Keratinocyte (primary cell): ENCODE measurements around the gene RFTN1. TPM values are rescaled to one million over a fixed set of nuclear protein-coding genes. Genes with fewer than 3 reads are reported as not detected.

Experiments used
- DNase-seq: peaks from one replicate; pipeline ENCODE4 v3.0.0-alpha.2; 2011; ENCODE audit warnings: low read depth, missing footprints, low spot score
- FAIRE-seq: peaks from 2 replicates; lab custom pipeline; 2011; peaks lifted over from hg19 to GRCh38; lab: Jason Lieb, UNC
- H2AFZ ChIP-seq: 2 replicates; pipeline ENCODE4 v1.6.0; 2012; ENCODE audit warnings: low read length, control low read depth, inconsistent platforms; ENCODE audit not compliant: control insufficient read depth
- H3K27ac ChIP-seq: 2 replicates; pipeline ENCODE4 v1.5.1; 2011; ENCODE audit warnings: low read length; ENCODE audit not compliant: control insufficient read depth, insufficient read depth
- H3K27me3 ChIP-seq: 3 replicates; pipeline ENCODE4 v1.6.0; 2011; ENCODE audit warnings: low read length; ENCODE audit not compliant: control insufficient read depth, insufficient read depth; ENCODE audit errors: extremely low read depth
- H3K36me3 ChIP-seq, 2 experiments: 2 replicates in 1 of 2; 3 replicates in 1 of 2; pipeline ENCODE4 v1.5.1; 2011; ENCODE audit warnings: low read length in 2 of 2, mild to moderate bottlenecking in 1 of 2; ENCODE audit not compliant: control insufficient read depth in 2 of 2, insufficient read depth in 2 of 2; ENCODE audit errors: extremely low read depth in 1 of 2
- H3K4me1 ChIP-seq: 3 replicates; pipeline ENCODE4 v1.5.1; 2011; ENCODE audit warnings: low read length; ENCODE audit not compliant: control insufficient read depth, insufficient read depth; ENCODE audit errors: extremely low read depth
- H3K4me2 ChIP-seq: 3 replicates; pipeline ENCODE4 v1.6.0; 2011; ENCODE audit warnings: low read depth, low read length; ENCODE audit not compliant: control insufficient read depth, insufficient read depth; ENCODE audit errors: extremely low read depth
- H3K4me3 ChIP-seq, 3 experiments: fragments of 200-600 bp in 1 of 3; sonication (generic) in 1 of 3; 2 replicates in 2 of 3; 3 replicates in 1 of 3; pipeline ENCODE4 v1.5.1; 2011 to 2016; ENCODE audit warnings: low read length in 3 of 3, mild to moderate bottlenecking in 3 of 3, control low read depth in 2 of 3, inconsistent platforms in 1 of 3, low read depth in 1 of 3, mixed read lengths in 1 of 3, mixed run types in 1 of 3, moderate library complexity in 1 of 3; ENCODE audit not compliant: control insufficient read depth in 2 of 3, insufficient read depth in 2 of 3; ENCODE audit errors: extremely low read depth in 1 of 3
- H3K79me2 ChIP-seq: 2 replicates; pipeline ENCODE4 v1.6.0; 2012; ENCODE audit warnings: low read length; ENCODE audit not compliant: control insufficient read depth, insufficient read depth
- H3K9ac ChIP-seq: 3 replicates; pipeline ENCODE4 v1.6.0; 2011; ENCODE audit warnings: low read length; ENCODE audit not compliant: control insufficient read depth, insufficient read depth; ENCODE audit errors: extremely low read depth
- H3K9me1 ChIP-seq: 3 replicates; pipeline ENCODE4 v1.6.0; 2011; ENCODE audit warnings: low read length; ENCODE audit not compliant: control insufficient read depth, insufficient read depth; ENCODE audit errors: extremely low read depth
- H3K9me3 ChIP-seq: 2 replicates; pipeline ENCODE4 v1.5.1; 2012; ENCODE audit warnings: low read depth, low read length; ENCODE audit not compliant: control insufficient read depth
- H4K20me1 ChIP-seq: 3 replicates; pipeline ENCODE4 v1.6.0; 2011; ENCODE audit warnings: low read length; ENCODE audit not compliant: control insufficient read depth, insufficient read depth; ENCODE audit errors: extremely low read depth
- EZH2 ChIP-seq: IDR thresholded peaks from one replicate; pipeline ENCODE4 v1.6.1; 2012; ENCODE audit warnings: inconsistent platforms, mild to moderate bottlenecking, low read length, moderate library complexity
- dilution Hi-C: fragments of 300-500 bp; cut with MboI; formaldehyde crosslinking; loops from one replicate; pipeline ENCODE4 v1.7.0; 2020; ENCODE audit warnings: low sequenced_read_pairs; ENCODE audit not compliant: extremely low pct_ligation_motif_present
- polyA plus RNA-seq, 5 experiments: library from polyadenylated mRNA; depleted of rRNA in 3 of 5; stranded (reverse) in 3 of 5; stranded (forward) in 1 of 5; unstranded in 1 of 5; fragments of >200 nt; gene quantifications; 1 replicate in 1 of 5; 2 replicates in 3 of 5; 3 replicates in 1 of 5; pipeline versions ENCODE4 v1.2.1 to v1.2.3, GENCODE V29; 2011 to 2012; ENCODE audit warnings: missing spikeins in 2 of 5, low read depth in 1 of 5, low replicate concordance in 1 of 5
- TF ChIP-seq, protein P1 (sequence below), 3 experiments: IDR thresholded peaks in 1 of 3; conservative IDR thresholded peaks in 1 of 3; optimal IDR thresholded peaks in 1 of 3; 2 replicates in 2 of 3; 3 replicates in 1 of 3; pipeline versions ENCODE3 to v1.5.1; 2011; ENCODE audit warnings: low read length in 3 of 3, mild to moderate bottlenecking in 3 of 3, moderate library complexity in 2 of 3, control low read depth in 1 of 3, inconsistent platforms in 1 of 3; ENCODE audit not compliant: insufficient read depth in 2 of 3; ENCODE audit errors: extremely low read depth in 1 of 3

The RFTN1 gene
- polyA plus RNA-seq, 1 donor (not counting 4 experiments of a cell fraction or from before 2014, with no cell fraction given): 18.0 TPM

DNA sequence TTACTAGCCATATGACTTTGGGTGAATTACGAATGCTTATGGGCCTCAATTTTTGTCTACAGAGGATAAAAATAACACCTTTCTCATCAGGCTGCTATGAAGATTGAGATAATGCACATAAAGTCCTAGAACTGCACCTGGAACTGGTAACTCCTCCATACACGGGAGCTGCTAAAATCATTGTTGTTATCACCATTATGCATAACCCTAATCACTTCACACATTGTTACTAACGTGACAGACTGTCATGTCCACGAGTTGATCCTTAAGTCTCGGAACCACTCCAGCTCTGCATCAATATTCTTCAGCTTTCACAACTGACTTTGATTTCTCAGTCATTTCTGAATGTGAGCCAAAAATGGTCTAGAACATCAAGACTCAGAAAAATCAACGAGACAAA, 64.1 kb downstream of the RFTN1 start:
- Histone ChIP-seq H3K9ac (no peak overlapping the region), H3K27ac (no peak overlapping the region), H3K27me3 (no peaks in the 10 kb centered on the region), H4K20me1 (no peaks in the 10 kb centered on the region), H3K9me1 (no peaks in the 10 kb centered on the region), H3K36me3 (no peaks in the 10 kb centered on the region), H3K4me2 (no peak overlapping the region), H3K4me1 (peaks cover 15% of the 10 kb centered on the region), H3K79me2 (no peaks in the 10 kb centered on the region), H2AFZ (no peak overlapping the region), H3K9me3 (no peaks in the 10 kb centered on the region), H3K4me3 (no peak overlapping the region)
- no peak for DNase-seq
- TF ChIP-seq, protein P1, sequence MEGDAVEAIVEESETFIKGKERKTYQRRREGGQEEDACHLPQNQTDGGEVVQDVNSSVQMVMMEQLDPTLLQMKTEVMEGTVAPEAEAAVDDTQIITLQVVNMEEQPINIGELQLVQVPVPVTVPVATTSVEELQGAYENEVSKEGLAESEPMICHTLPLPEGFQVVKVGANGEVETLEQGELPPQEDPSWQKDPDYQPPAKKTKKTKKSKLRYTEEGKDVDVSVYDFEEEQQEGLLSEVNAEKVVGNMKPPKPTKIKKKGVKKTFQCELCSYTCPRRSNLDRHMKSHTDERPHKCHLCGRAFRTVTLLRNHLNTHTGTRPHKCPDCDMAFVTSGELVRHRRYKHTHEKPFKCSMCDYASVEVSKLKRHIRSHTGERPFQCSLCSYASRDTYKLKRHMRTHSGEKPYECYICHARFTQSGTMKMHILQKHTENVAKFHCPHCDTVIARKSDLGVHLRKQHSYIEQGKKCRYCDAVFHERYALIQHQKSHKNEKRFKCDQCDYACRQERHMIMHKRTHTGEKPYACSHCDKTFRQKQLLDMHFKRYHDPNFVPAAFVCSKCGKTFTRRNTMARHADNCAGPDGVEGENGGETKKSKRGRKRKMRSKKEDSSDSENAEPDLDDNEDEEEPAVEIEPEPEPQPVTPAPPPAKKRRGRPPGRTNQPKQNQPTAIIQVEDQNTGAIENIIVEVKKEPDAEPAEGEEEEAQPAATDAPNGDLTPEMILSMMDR (optimal IDR thresholded peaks at IDR 0.05 in 1 of 3, IDR thresholded peaks at IDR 0.05 in 1 of 3, conservative IDR thresholded peaks at IDR 0.05 in 1 of 3; ENCODE audit: extremely low read depth in 1 of 3, insufficient read depth in 2 of 3, low read length in 3 of 3): no peak
- no peak for TF ChIP-seq EZH2
- FAIRE-seq: peak; percentile 69
- dilution Hi-C loops: no loop called here

- peak overlapping the region; percentile 54 for H3K4me2 ChIP-seq
- peaks cover 15% of the 10 kb centered on the region for H3K4me1 ChIP-seq
- DNase-seq (peak; percentile 19), FAIRE-seq (peak; percentile 92)
- H2AFZ ChIP-seq: peak overlapping the region; percentile 54
- no peaks in the 10 kb centered on the region for H3K9me1 ChIP-seq
- no peaks in the 10 kb centered on the region for H3K9me3 ChIP-seq
- H3K27me3 ChIP-seq: no peaks in the 10 kb centered on the region
- H3K9ac ChIP-seq: peak overlapping the region; percentile 34
- TF ChIP-seq EZH2: no peak
- TF ChIP-seq, protein P1 (optimal IDR thresholded peaks at IDR 0.05 in 1 of 3, IDR thresholded peaks at IDR 0.05 in 1 of 3, conservative IDR thresholded peaks at IDR 0.05 in 1 of 3; ENCODE audit: extremely low read depth in 1 of 3, insufficient read depth in 2 of 3, low read length in 3 of 3): no peak
- H4K20me1 ChIP-seq: no peaks in the 10 kb centered on the region
- no peaks in the 10 kb centered on the region for H3K36me3 ChIP-seq
- H3K79me2 ChIP-seq: no peaks in the 10 kb centered on the region
- peak overlapping the region; percentile 74 for H3K27ac ChIP-seq
- H3K4me3 ChIP-seq: no peak overlapping the region
- dilution Hi-C loops: no loop called here
These were observed 64.8 kb downstream of the RFTN1 start for GRCh38 chr3:16448639-16449070.
